Measurements from ENCODE around the gene PDRG1. TPM values are rescaled to one million over a fixed set of nuclear protein-coding genes. Genes with fewer than 3 reads are reported as not detected.

Gene PDRG1
- total RNA-seq: 4.4 TPM

DNA sequence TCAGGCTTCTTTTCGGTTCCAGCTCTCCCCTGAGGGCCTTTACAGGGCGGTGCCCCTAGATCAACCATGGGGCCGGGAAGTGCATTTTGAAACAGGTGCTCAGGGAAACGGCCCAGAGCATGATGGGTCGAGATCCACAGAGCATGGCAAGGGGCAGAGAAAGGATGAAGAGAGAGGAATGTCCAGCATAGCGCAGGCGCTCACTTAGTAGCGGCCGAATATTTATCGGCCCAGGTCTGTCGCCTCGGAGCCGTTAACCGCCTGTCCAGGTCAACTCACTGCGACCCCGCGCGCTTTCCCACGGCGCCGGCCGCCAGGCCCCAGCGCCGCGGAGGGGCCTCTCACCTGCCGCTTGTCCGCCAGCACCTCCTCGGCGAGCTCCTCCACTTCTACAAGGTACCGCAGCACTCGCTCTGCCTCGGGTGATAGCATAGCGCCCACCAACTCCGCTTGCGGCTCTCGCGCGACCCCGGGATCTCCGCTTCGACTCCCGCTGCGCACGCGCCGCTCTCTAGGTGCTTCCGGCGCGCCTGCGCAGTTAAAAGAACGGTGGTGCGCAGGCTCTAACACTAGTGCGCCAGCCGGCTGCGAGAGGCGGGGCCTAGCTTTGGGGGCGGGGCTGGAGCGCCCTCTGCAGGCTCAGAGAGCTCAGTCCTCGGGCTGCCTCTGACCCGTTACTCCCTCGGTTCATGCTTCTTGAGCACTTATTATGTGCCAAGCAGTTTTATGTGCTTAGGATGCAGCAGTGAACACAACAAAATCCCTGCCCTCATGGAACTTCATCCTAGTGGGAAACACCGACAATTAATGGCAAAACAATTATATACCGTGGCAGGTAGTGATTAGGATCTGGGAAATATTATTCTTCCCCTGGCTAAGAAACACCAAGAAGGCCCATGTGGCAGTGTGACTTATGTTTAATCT, at the start of gene PDRG1:
TSS of gene PDRG1 (minus strand) at position 517 of the 924 bp plus-strand sequence. CDS start at position 432, 85 bp downstream.
- DNase-seq: peak; percentile 93

DNA sequence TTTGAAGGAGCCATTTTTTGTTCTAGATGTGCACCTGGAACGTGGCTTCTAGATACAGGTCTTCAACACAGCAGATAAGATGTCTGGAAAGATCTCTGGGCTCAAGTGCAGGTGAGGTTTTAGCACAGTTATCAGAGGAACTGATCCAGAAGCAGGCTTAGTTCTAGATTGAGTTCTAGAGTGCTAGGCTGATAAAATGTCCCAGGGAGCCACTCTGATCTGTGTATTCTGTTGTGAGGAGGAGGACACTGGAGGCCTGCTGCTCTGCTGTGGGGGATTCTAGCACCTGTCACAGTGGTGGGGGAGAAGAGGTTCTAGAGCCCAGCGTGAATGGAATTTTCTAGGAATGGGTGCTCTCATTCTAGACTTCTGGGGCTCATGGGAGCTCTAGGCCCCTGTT, 46.4 kb upstream of the PDRG1 start:
- no peak for DNase-seq

DNA sequence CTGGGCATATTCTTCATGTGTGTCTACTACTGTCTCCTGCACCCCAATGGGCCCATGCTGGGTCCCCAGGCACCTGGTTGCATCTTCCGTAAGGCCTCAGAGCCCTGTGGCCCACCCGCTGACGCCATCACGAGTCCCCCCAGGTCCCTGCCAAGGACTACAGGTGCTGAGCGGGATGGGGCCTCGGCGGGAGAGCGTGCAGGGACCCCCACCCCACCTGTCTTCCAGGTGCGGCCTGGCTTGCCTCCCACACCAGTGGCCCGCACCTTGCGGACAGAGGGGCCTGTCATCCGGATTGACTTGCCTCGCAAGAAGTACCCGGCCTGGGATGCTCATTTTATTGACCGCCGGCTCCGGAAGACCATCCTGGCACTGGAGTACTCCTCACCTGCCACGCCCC, 45.1 kb upstream of the PDRG1 start:
- no peak for DNase-seq

DNA sequence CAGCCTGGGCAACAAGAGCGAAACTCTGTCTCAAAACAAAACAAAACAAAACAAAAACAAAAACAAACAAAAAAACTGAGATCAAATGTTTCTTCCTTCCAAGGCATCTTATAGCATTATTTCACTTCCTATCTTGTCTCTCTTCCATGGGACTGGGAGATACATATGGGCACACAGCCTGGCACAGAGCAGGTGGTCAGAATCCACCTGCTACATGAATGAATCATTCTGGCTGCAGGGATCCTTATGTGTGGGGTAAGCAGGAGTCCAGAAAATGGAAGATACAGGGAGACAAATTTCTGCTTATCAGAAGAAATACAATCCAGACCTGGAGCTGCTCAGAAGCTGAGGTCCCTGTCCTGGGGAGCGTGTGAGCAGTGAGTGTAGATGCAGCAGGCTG, 40.2 kb upstream of the PDRG1 start:
- no peak for DNase-seq

DNA sequence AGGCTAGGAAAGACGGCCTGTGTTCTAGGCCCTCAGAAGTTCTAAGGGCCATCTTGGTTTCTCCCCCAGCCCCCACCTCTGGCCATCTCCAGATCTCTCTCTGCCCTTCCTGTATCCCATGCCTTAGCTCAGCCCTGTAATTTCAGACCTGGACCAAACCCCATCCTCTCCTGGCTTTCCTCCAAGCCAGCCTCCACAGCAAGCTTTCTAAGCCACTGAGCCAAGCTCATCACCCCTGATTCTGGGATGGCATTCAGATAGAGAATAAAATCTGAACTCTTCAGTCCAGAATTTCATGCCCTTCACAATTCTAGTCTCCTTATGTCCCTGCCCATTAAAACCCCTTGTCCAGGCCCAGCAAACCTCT, 39.5 kb upstream of the PDRG1 start:
- no peak for DNase-seq

DNA sequence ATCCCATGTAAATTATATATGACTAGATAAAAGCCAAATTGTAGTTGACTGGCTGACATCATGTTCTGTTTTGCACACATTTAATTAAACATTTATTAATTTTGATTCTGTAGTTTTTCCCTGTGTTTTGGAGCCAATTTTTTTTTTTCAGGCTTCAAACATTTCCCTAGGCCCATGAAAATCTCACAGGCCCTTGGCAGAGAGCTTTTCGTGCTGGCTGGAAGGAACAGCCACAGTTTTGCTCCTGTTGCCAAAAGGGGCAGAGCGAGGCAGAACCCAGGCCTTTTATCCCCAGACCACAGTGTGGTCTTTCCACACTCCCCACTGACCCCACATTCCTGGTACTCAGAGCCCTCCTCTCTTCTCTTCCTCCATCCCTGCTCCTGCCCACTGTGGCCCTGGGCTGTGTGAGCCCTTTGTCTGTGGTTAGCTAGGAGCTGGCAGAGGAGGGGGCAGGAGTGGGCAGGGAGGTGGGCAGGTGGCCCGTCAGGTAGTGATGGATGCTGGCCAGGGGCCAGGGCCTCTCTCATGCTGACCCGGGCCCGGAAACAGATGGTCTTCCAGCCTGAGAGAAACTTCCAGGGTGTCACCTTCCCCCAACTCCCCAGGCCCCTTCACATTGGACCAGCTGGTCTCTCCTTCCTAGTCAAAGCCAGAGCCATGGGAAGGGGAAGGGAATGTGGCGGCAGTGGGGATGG, 38.9 kb upstream of the PDRG1 start:
- DNase-seq: no peak

DNA sequence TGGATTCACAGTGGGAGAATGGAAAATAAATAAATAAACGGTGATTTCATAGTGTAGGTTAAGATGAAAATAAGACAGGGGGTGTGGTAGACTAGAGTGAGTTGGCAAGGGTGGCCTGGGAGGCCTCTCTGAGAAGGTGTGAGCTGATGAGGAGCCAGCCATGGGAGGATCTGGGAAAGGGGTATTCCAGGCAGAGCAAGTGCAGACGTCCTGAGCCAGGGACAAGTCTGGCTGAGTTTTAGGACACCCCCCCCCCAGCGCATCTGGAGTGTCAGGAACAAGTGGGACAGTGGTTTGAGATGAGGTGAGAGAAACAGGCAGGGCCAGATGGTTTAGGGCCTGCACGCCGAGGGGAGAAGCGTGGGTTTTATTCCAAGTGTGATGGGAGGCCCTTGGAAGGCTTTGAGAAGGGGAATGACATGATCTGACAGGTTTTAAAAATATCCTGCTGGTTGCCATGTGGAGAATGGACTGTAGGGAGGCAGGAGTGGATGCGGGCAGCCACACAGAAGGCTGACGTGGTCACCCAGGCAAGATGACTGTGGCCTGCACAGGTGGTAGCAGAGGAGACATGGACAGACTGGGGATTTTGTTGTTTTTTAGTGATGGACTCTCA, 37.3 kb upstream of the PDRG1 start:
- DNase-seq: no peak

DNA sequence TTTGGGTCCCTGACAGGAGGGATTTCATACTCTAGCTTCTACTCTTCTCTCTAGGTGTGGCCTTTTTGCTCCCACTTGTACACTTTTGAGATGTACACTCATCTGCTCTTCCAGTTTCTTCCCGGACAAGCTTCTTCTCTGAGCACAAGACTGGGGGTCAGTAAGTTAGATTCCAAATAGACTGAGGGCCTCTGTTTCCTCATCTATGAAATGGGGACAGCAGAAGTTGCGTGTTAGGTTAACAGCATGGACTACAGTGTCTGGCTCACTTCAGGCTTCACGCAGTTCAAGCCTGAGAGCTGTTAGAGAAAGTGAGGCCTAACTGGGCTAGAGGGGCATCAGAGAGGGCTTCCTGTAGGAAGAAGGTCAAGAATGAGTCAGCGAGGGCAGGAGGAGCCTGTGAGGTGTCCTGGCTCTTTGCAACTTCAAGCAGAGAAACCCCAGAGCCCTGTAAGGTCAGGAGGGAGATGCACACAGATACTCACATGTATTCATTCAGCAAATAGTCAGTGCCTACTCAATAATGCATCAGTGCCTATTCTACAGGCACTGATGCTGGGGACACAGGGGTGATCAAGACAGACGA, 36.7 kb upstream of the PDRG1 start:
- DNase-seq: no peak

DNA sequence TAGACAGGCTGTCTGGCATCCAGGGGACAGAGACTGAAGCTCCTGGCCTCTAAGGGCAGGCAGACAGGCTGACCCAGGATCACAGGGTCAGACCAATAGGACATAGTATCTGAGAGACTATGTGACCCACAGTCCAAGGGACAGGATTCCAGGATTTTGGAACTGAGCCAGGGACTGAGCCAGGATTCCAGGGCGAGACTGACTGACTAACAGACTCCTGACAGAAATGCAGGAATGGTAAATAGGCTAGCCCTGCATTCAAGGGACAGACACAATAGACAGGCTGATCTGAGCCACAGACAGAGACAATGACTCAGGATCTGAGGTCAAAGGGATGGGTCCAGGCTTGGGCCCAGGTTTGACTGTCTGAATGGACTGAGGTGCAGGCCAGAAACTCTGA, 35.9 kb upstream of the PDRG1 start:
- no peak for DNase-seq

DNA sequence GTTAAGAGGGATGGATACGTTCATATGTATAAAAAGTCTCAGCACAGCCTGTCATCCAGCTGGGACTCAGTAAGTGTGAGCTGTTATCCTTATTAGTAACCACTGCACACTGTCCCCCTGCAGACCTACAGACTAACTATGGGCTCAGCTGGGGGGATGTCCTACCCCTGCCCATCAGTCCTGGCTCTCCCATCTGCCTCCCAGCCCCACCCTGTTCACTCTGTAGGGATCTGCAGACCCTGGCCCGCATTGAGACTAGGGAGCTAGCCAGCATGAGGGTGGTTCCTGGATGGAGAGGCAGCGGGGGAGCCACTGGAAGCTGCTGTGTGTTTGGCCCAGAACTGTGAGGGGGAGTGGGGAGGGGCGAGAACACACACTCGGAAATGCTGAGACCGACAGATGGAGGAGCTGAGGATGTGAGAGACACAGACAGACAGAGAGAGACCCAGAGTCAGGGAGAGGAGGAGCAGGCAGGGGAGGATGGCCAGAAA, 33.2 kb upstream of the PDRG1 start:
- DNase-seq: no peak

DNA sequence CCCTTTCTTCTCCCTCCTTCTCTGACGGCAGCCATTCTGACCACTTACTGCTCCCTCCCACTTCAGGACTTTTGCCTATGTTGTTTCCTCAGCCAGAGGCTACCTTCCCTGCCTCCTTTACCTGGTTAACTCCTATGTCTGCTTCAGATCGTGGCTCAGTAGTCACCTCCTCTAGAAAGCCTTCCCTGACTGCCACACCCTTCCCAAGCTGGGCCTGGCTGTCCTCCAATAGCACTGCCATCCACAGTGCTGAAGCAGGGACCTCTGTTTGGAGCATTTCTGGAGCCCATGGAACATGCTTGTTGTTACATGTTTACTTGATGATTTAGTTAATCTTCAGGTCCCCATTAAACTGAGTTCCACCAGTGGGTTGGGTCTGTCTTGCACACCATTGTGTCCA, 29.9 kb upstream of the PDRG1 start:
- no peak for DNase-seq

DNA sequence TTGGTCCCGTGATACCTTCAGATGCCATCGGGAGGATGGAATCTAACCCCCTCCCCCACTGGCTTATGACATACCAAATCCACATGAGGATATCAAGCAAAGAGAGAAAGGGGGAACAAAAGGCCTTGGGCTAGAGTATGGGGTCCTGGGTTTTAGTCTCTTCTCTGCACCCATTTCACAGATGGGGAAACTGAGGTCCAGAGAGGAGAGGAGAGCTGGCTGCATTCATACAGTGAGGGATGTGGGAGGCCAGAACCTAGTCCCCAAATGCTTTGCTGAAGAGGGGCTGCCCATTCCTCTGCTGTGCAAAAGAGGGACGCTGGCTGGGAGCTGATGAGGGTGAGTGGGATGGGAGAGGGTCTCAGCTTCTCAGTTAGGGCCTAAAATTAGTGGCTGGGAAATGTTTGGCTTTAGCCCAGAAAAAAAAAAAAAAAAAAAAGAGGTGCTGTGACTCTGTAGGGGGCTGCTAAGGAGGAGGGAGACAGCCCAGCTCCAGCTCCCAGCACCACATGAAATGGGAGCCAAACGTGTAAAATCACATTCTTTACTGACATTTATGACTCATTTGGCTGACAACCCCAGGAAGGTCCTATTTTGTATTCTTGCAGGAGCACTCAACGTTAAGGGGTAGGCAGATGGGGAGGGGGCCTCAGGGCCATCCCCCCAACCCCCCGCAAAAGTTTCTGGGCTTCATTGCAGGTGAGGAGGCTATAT, 28.0 kb upstream of the PDRG1 start:
- no peak for DNase-seq

DNA sequence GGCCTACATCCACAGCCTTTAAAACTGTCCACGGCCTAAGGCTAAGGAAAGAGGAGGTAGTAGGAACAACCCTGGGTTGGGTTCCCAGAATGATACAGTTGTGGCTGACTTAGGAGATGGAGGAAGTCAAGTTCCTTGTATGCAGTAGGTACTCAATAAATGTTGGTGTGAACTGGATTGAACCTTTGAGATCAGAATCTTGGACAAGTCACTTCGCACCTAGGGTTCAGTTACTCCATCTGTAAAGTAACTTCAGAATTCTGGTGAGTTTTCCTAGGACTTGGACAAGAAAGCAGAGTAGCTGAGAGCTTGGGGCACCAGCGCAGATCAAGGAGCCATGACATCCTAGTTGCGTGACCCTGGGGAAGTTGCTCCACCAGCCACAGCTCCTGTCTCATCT, 25.2 kb upstream of the PDRG1 start:
- no peak for DNase-seq

DNA sequence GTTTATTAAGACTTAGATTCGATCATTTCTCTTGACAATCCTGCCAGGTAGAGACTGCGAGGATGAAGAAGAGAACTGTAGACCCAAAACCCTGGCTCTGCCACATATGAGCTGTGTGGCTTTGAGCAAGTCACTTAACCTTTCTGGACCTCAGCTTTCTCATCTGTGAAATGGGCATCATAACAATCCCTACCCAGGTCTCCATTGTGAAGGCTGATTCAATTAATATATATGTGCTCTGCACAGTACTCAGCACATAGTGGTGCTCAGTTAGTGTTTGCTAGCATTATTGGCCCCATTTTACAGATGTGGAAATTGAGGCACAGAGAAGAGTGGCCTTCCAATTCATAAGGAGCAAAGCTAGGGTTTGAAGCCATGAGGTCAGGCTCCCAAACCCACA, 24.0 kb upstream of the PDRG1 start:
- DNase-seq: no peak

DNA sequence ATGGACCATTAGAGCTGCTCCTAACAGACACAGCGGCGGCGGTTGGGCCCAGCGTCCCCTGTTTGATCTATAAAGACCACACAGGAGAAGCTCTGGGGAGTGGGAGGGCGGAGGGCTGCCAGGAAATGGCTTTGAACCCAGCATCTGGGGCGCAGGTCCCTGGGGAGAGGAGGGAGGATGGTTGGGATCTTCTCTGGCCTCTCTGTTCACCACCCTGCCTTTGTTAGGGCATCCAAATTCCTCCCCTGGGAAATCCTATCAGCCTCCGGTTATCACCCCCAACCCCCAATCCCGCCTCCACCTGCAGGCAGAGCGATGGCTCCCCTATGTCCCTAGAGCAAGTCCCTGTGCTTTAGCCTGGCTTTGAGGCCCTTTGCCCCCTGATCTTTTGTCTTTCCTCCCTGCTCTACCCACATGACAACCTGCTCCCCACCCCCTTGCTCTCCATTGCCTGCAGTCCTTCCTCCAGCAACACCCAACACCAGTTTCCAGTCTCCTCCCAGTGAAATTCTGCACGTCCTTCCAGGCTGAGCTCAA, 23.2 kb upstream of the PDRG1 start:
- no peak for DNase-seq

DNA sequence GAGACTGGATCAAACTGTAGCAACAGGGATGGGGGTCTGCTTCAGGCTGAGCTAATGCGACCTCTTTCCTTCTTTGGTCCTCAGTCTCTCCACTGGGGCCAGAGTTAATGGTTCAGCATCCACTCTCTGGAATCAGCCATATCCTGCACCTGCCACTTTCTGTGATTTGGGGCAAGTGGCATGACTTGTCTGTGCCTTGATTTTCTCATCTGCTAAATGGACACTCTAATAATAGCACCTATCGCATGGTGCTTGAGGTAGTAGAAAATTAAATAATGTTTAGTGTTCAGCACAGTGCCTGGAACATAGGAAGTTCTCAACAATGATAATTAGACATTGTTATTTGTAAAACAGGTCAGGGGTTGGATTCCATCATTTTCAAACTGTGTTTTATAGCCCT, 22.4 kb upstream of the PDRG1 start:
- DNase-seq: no peak

DNA sequence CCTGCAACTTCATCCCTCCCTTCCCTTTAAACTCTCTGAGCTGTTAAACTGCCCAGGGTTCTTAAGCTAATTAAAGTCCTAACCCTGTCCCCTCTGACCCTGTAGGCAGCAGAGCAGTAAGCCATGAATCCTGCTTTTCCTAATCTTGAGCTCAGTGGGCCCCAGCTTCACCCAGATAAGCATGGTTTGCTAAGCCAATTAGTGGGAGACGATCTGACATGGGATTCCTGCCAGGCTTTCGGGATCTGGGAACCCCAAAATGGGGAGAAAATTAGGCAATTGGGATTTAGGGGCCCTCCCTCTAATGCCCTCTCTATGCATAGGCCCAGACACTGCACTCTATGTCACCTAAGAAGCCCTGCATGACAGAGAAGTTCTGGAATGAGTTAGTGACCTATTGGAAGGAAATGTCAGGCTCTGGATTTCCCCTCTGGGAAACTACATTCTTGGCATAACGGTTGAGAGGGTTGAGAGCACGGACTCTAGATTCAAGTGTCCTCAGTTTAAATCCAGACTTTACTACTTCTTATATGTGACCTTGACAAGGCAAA, 20.7 kb upstream of the PDRG1 start:
- DNase-seq: no peak

DNA sequence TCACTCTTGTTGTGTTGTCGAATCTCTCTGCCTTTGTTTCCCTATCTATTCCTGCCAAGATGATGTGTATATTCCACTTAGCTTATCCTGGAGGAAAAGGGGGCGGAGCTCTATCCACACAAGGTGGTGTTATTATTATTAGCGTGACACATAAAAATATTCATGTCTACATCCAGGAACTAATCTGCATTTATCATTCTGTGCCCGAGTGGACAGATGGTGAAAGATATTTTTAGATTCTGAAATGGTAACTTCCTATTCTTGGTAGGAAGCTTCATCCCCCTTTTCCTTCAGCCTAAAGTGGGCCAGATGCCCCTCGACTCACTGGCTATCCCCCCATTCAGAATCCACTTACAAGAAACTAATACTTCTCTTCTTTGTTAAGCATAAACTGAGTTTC, 18.1 kb upstream of the PDRG1 start:
- no peak for DNase-seq

DNA sequence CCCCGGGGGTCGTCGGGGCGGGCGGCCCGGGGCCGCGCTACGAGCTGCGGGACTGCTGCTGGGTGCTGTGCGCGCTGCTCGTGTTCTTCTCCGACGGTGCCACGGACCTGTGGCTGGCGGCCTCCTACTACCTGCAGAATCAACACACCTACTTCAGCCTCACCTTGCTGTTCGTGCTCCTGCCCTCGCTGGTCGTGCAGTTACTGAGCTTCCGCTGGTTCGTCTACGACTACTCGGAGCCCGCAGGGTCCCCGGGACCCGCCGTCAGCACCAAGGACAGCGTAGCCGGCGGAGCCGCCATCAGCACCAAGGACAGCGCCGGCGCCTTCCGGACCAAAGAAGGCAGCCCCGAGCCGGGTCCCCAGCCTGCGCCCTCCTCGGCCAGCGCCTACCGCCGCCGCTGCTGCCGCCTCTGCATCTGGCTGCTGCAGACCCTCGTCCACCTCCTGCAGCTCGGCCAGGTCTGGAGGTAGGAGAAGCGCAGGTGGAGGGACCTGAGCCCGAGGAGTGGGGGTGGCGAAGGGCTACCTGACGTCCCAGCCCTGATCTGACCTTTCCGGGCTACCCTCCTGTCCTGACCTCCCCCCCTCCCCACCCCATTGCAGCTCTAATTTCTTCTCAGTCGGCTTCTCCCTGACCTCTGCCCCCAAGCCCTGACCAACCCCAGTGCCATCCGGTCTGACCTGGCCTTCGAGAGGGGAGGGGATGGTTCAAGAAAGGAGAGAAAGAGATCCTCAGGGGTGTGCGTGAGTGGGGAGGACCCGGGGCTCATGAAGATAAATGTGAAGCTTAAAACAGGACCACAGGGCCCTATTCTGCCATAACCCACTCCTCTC, 16.7 kb upstream of the PDRG1 start:
- peak; percentile 54 for DNase-seq

DNA sequence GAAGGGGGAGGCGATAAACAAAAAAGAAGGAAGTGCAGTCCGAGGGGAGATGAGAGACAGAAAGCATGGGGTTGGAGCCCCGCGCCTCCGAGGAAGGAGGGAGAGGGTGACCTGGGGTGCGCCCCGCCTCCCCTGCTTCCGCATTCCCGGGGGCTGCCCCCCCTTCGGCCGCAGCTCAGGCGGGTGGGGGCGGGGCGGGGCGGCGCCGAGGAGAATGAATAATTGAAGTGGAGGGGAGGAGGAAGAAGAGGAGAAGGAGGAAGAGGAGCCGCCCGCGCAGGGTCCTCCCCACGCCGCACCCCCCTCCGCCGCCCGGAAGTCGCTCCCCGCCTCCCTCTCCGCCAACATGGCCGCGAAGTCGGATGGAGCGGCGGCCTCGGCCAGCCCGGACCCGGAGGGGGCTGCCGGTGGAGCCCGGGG, 16.0 kb upstream of the PDRG1 start, which contains the start of gene XKR7:
TSS of gene XKR7 (plus strand) at position 322 of the 420 bp plus-strand sequence. CDS start at position 347, 25 bp downstream.
- DNase-seq: no peak

Data from skin of body (tissue), 2 donors.